Natural killer cell (primary cell): ENCODE measurements around the gene WDR93. TPM values are rescaled to one million over a fixed set of nuclear protein-coding genes. Genes with fewer than 3 reads are reported as not detected.

Source experiments
- ATAC-seq, 3 donors: fragments of 150-1000 bp in 2 of 3; fragments of 200-7000 bp in 1 of 3; cut with Tn5 transposase; 1 replicate in 1 of 3; 2 replicates in 2 of 3; pipeline ENCODE4 v1.10.0; 2021; ENCODE audit warnings: mild to moderate bottlenecking in 2 of 3, moderate library complexity in 2 of 3
- DNase-seq, 2 donors: peaks; one replicate each; pipeline versions ENCODE4 v3.0.0 to v3.0.0-alpha.2; 2013 to 2021; ENCODE audit warnings: mixed read lengths in 1 of 2
- H3K27ac ChIP-seq: one replicate; pipeline ENCODE4 v1.5.1; 2013; ENCODE audit warnings: mild to moderate bottlenecking, low read length
- H3K27me3 ChIP-seq: one replicate; pipeline ENCODE4 v1.6.1; 2013; ENCODE audit warnings: low read length; ENCODE audit not compliant: control insufficient read depth, insufficient read depth
- H3K36me3 ChIP-seq: one replicate; pipeline ENCODE4 v1.6.1; 2013; ENCODE audit warnings: low read length; ENCODE audit not compliant: control insufficient read depth, insufficient read depth
- H3K4me1 ChIP-seq: one replicate; pipeline ENCODE4 v1.6.1; 2013; ENCODE audit warnings: low read length; ENCODE audit not compliant: control insufficient read depth, insufficient read depth
- H3K4me3 ChIP-seq: one replicate; pipeline ENCODE4 v1.5.1; 2013; ENCODE audit warnings: low read length
- H3K9me3 ChIP-seq: one replicate; pipeline ENCODE4 v1.6.1; 2013; ENCODE audit warnings: low read length; ENCODE audit not compliant: control insufficient read depth, insufficient read depth
- H3K27ac Mint-ChIP-seq, 2 donors: one replicate each; pipeline ENCODE4 v1.8.0; 2022; ENCODE audit warnings: mild to moderate bottlenecking in 2 of 2, mixed read lengths in 2 of 2, moderate library complexity in 1 of 2
- H3K27me3 Mint-ChIP-seq, 2 donors: one replicate each; pipeline ENCODE4 v1.8.0; 2022; ENCODE audit warnings: low read depth in 2 of 2, mixed read lengths in 2 of 2
- H3K36me3 Mint-ChIP-seq: one replicate; pipeline ENCODE4 v1.8.0; 2022; ENCODE audit warnings: mixed read lengths
- H3K4me1 Mint-ChIP-seq, 2 donors: one replicate each; pipeline ENCODE4 v1.8.0; 2022; ENCODE audit warnings: mixed read lengths in 2 of 2
- H3K4me3 Mint-ChIP-seq: one replicate; pipeline ENCODE4 v1.8.0; 2022; ENCODE audit warnings: mild to moderate bottlenecking, moderate library complexity, mixed read lengths
- H3K9me3 Mint-ChIP-seq, 2 donors: one replicate each; pipeline ENCODE4 v1.8.0; 2022; ENCODE audit warnings: mixed read lengths in 2 of 2
- CTCF ChIP-seq: fragments of 200-600 bp; IDR thresholded peaks from one replicate; pipeline ENCODE4 v1.8.0; 2022; ENCODE audit warnings: antibody characterized with exemption
- WGBS: methylation state at CpG from one replicate; pipeline ENCODE4 v1.1.7; 2013; ENCODE audit warnings: missing lambda C conversion rate; ENCODE audit not compliant: insufficient coverage; 5-methylcytosine and 5-hydroxymethylcytosine counted together
- intact Hi-C: fragments of 100-400 bp; cut with micrococcal nuclease; formaldehyde crosslinking; loops from one replicate; pipeline ENCODE4 v1.14.2; 2022
- total RNA-seq, 4 donors: library from RNA; stranded (reverse); fragments of 120-200 nt in 1 of 4; gene quantifications; one replicate each; pipeline versions ENCODE4 v1.2.3 to v1.2.4, GENCODE V29; 2013 to 2022

WDR93 gene
- total RNA-seq, 3 donors from 2014 or later (not counting 1 experiment from before 2014, with no cell fraction given) = 0.25 to 0.38 TPM; not detected in 1

DNA sequence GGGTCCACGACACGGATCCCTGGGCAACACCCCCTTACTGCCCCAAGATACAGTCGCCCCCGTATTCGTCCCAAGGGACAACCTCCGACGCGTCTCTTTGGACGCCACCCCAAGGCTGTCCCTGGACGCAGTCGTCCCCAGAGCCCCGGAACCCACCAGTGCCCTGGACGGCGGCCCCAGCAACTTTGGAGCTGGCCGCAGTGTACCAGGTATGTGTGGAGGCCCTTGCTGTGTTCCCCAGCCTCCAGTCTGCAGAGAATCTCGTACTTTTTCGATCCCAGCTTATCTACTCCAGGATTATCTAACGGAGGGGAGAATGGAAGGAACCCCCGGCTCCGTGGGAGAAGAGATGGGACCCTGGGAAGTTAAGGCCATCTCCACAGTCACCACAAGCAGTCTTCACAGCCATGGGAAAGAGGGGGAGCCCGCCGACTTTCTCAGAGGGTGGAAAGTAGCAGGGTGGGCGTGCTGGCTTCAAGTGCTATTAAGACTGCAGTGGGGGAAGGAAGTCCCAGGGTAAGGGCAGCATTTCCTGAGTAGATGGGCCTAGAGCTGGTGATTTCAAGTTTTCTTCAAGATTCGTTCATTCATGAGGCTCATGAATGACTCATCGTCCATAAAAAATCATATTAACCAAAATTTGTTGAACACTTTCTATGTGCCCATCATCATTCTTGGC, 86.6 kb downstream of the WDR93 start:
- H3K27ac ChIP-seq = no peak overlapping the region
- TF ChIP-seq CTCF = no peak
- peaks cover 9% of the 10 kb centered on the region in 2 donors for H3K27me3 Mint-ChIP-seq
- peaks cover 4% of the 10 kb centered on the region for H3K27me3 ChIP-seq
- H3K9me3 Mint-ChIP-seq = no peaks in the 10 kb centered on the region
- 52% methylated on average over 24 of the region's 25 CpGs for WGBS
- H3K4me3 Mint-ChIP-seq = peak overlapping the region; percentile 13
- DNase-seq (no peak), ATAC-seq (no peak)
- H3K27ac Mint-ChIP-seq = no peak overlapping the region
- H3K4me3 ChIP-seq = no peak overlapping the region
- H3K9me3 ChIP-seq = no peaks in the 10 kb centered on the region
- no peaks in the 10 kb centered on the region for H3K36me3 Mint-ChIP-seq
- peaks cover 32% of the 10 kb centered on the region for H3K4me1 ChIP-seq
- no peaks in the 10 kb centered on the region for H3K36me3 ChIP-seq
- H3K4me1 Mint-ChIP-seq = no peaks in the 10 kb centered on the region
- intact Hi-C loops = no loop called here

DNA sequence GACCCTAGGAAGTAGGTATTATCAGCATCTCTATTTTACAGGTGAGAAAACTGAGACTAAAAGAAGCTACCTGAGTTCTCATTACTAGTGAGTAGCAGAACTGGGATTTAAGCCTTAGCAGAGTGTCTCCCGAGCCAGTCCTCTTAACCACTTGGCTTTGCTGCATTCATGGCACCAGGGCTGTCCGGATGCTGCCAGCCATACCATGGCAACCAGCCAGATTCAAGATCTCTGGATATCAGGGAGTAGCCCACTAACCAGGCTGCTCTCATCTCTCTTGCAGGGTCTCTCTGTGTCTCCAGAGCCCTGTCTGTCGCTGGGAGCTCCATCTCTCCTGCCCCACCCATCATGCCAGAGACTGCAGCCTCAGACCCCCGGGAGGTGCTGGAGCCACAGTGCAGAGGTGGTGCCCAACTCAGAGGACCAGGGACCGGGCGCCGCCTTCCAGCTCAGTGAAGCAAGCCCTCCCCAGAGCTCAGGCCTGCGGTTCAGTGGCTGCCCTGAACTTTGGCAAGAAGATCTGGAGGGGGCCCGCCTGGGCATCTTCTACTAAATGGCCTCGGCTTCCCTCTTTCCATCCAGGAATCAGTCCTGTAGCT, 87.3 kb downstream of the WDR93 start:
- Mint-ChIP-seq H3K4me3 (peak overlapping the region; percentile 25), H3K27ac (no peak overlapping the region)
- no peak for TF ChIP-seq CTCF

DNA sequence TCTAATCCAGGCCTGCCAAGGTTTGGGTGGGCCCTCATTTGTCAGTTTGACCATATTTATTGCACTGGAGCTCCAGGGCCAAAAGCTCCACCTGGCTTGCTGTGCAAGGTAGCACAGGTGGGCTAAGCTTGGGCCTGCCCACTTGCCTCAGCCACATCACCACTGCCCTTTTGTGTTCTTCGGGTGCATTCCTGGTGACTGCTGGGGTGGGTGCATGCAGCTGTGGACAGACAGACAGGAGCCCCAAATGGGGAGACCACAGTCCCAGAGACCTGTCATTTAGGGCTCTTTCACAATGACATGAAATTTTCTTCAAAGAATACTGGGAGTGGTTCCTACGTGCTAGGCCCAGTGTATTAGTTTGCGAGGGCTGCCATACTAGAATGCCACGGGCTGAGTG, 88.2 kb downstream of the WDR93 start:
- H3K9me3 Mint-ChIP-seq = no peaks in the 10 kb centered on the region
- Histone ChIP-seq H3K36me3 (no peaks in the 10 kb centered on the region), H3K9me3 (no peaks in the 10 kb centered on the region), H3K4me3 (no peak overlapping the region), H3K27ac (no peak overlapping the region), H3K4me1 (peaks cover 32% of the 10 kb centered on the region), H3K27me3 (peaks cover 4% of the 10 kb centered on the region)
- TF ChIP-seq CTCF = no peak
- H3K4me1 Mint-ChIP-seq = no peaks in the 10 kb centered on the region
- intact Hi-C loops = no loop called here
- DNase-seq (no peak), ATAC-seq (no peak)
- H3K4me3 Mint-ChIP-seq = no peak overlapping the region
- no peaks in the 10 kb centered on the region for H3K36me3 Mint-ChIP-seq
- H3K27me3 Mint-ChIP-seq = peaks cover 9% of the 10 kb centered on the region in 2 donors
- H3K27ac Mint-ChIP-seq = no peak overlapping the region
- 86% methylated on average over 4 of the region's 4 CpGs for WGBS

More for the DNA sequence above, 87.3 kb downstream of the WDR93 start:
- Mint-ChIP-seq H3K27me3 (peaks cover 9% of the 10 kb centered on the region in 2 donors), H3K9me3 (no peaks in the 10 kb centered on the region), H3K36me3 (no peaks in the 10 kb centered on the region), H3K4me1 (no peaks in the 10 kb centered on the region)
- peaks cover 32% of the 10 kb centered on the region for H3K4me1 ChIP-seq
- no peaks in the 10 kb centered on the region for H3K9me3 ChIP-seq
- no peak overlapping the region for H3K4me3 ChIP-seq
- peaks cover 4% of the 10 kb centered on the region for H3K27me3 ChIP-seq
- intact Hi-C loops = no loop called here
- H3K27ac ChIP-seq = no peak overlapping the region
- no peaks in the 10 kb centered on the region for H3K36me3 ChIP-seq
- ATAC-seq = no peak
- DNase-seq = no peak
- 95% methylated on average over 10 of the region's 10 CpGs for WGBS
